Hepatocyte (in vitro differentiated cells): ENCODE results near the gene ARHGAP31. TPM values are rescaled to one million over a fixed set of nuclear protein-coding genes. Genes with fewer than 3 reads are reported as not detected.

Experiments
- DNase-seq: peaks from one replicate; pipeline ENCODE4 v3.0.0-alpha.2; 2016; ENCODE audit warnings: low spot score
- H2AFZ ChIP-seq: fragments of 200-600 bp; sonication (generic); 2 replicates; pipeline ENCODE4 v1.6.0; 2016; ENCODE audit warnings: antibody characterized with exemption, mild to moderate bottlenecking
- H3K27ac ChIP-seq: fragments of 200-600 bp; sonication (generic); 2 replicates; pipeline ENCODE4 v1.5.1; 2016; ENCODE audit warnings: mild to moderate bottlenecking
- H3K27me3 ChIP-seq: fragments of 200-600 bp; sonication (generic); 2 replicates; pipeline ENCODE4 v1.6.1; 2016
- H3K36me3 ChIP-seq: fragments of 200-600 bp; sonication (generic); replicated peaks from 2 replicates; pipeline ENCODE4 v1.5.1; 2016; ENCODE audit warnings: low read depth; ENCODE audit not compliant: insufficient read depth
- H3K4me1 ChIP-seq: fragments of 200-600 bp; sonication (generic); 2 replicates; pipeline ENCODE4 v1.5.1; 2016; ENCODE audit warnings: mild to moderate bottlenecking, moderate library complexity; ENCODE audit not compliant: insufficient read depth
- H3K4me2 ChIP-seq: fragments of 200-600 bp; sonication (generic); 2 replicates; pipeline ENCODE4 v1.6.0; 2016
- H3K4me3 ChIP-seq: fragments of 200-600 bp; sonication (generic); 2 replicates; pipeline ENCODE4 v1.5.1; 2016; ENCODE audit warnings: mild to moderate bottlenecking
- H3K79me2 ChIP-seq: fragments of 200-600 bp; sonication (generic); 2 replicates; pipeline ENCODE4 v1.6.0; 2017; ENCODE audit warnings: mild to moderate bottlenecking
- H3K9me2 ChIP-seq: fragments of 200-600 bp; sonication (generic); replicated peaks from 2 replicates; pipeline ENCODE4 v1.6.0; 2017; ENCODE audit warnings: mild to moderate bottlenecking; ENCODE audit not compliant: insufficient read depth
- H3K9me3 ChIP-seq: fragments of 200-600 bp; sonication (generic); 2 replicates; pipeline ENCODE4 v1.5.1; 2016; ENCODE audit warnings: low read depth, mild to moderate bottlenecking
- H4K20me1 ChIP-seq: fragments of 200-600 bp; sonication (generic); 2 replicates; pipeline ENCODE4 v1.6.0; 2016; ENCODE audit warnings: mild to moderate bottlenecking; ENCODE audit not compliant: insufficient read depth, poor library complexity, severe bottlenecking
- EZH2 ChIP-seq: fragments of 200-600 bp; sonication (generic); IDR thresholded peaks from 2 replicates; pipeline ENCODE4 v1.6.1; 2016; ENCODE audit warnings: antibody characterized with exemption, mild to moderate bottlenecking, borderline replicate concordance
- EZH2phosphoT487 ChIP-seq: fragments of 200-600 bp; sonication (generic); IDR thresholded peaks from one replicate; pipeline ENCODE4 v1.6.1; 2018; ENCODE audit warnings: antibody characterized with exemption, mild to moderate bottlenecking, low read depth, moderate library complexity; ENCODE audit not compliant: unreplicated experiment, severe bottlenecking
- WGBS: methylation state at CpG from one replicate; pipeline ENCODE4 v1.1.6; 2016; ENCODE audit warnings: low lambda C conversion rate; ENCODE audit errors: missing lambda C conversion rate; 5-methylcytosine and 5-hydroxymethylcytosine counted together
- polyA plus RNA-seq: library from polyadenylated mRNA; unstranded; fragments of >200 nt; fragmentation: Nextera tagmentation; extraction: Ambion mirVana; gene quantifications from 2 replicates; pipeline ENCODE4 v1.2.1, GENCODE V29; 2016
- total RNA-seq: library from RNA; depleted of rRNA; stranded (reverse); fragments of >200 nt; gene quantifications from 2 replicates; pipeline ENCODE4 v1.2.3, GENCODE V29; 2014
- TF ChIP-seq, protein P1 (sequence below): fragments of 200-600 bp; sonication (generic); IDR thresholded peaks from 2 replicates; pipeline ENCODE4 v1.5.1; 2016; ENCODE audit warnings: antibody characterized with exemption, mild to moderate bottlenecking; ENCODE audit not compliant: poor library complexity

ARHGAP31 gene
- total and polyA plus RNA-seq, 2 experiments from 2014 or later: 2.9 to 7.3 TPM

DNA sequence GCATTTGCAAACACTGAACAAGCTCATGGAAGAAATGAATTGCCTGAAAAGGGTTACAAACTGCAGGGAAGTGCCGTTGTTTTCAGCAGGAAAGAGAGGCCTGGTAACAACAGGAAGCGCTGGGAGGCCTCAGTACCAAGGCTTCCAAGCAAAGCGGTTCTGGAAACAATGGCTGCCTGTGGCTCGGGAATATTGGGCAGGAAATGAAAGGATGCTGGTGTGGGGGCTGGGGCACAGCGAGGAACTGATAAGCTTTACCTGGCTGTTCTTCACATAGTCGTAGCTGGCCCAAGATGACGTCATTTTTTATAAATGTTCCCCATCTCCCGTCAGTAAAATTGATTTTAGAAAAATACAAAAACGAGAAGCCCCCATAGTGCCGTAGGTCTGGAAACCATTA lies 55.9 kb downstream of the ARHGAP31 start:
- H3K4me3 ChIP-seq: no peak overlapping the region
- H3K4me2 ChIP-seq: no peak overlapping the region
- H3K79me2 ChIP-seq: no peaks in the 10 kb centered on the region
- no peak for DNase-seq
- peak overlapping the region; percentile 26 for H3K27ac ChIP-seq
- H3K36me3 ChIP-seq: no peaks in the 10 kb centered on the region
- peaks cover 26% of the 10 kb centered on the region for H3K4me1 ChIP-seq
- H4K20me1 ChIP-seq: no peaks in the 10 kb centered on the region
- H3K27me3 ChIP-seq: no peaks in the 10 kb centered on the region
- H2AFZ ChIP-seq: peak overlapping the region; percentile 2
- no peak for TF ChIP-seq EZH2phosphoT487
- no peak for TF ChIP-seq EZH2
- TF ChIP-seq, protein P1, sequence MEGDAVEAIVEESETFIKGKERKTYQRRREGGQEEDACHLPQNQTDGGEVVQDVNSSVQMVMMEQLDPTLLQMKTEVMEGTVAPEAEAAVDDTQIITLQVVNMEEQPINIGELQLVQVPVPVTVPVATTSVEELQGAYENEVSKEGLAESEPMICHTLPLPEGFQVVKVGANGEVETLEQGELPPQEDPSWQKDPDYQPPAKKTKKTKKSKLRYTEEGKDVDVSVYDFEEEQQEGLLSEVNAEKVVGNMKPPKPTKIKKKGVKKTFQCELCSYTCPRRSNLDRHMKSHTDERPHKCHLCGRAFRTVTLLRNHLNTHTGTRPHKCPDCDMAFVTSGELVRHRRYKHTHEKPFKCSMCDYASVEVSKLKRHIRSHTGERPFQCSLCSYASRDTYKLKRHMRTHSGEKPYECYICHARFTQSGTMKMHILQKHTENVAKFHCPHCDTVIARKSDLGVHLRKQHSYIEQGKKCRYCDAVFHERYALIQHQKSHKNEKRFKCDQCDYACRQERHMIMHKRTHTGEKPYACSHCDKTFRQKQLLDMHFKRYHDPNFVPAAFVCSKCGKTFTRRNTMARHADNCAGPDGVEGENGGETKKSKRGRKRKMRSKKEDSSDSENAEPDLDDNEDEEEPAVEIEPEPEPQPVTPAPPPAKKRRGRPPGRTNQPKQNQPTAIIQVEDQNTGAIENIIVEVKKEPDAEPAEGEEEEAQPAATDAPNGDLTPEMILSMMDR: no peak
- 32% methylated on average over 10 of the region's 10 CpGs for WGBS
- no peaks in the 10 kb centered on the region for H3K9me3 ChIP-seq
- H3K9me2 ChIP-seq: no peaks in the 10 kb centered on the region

DNA sequence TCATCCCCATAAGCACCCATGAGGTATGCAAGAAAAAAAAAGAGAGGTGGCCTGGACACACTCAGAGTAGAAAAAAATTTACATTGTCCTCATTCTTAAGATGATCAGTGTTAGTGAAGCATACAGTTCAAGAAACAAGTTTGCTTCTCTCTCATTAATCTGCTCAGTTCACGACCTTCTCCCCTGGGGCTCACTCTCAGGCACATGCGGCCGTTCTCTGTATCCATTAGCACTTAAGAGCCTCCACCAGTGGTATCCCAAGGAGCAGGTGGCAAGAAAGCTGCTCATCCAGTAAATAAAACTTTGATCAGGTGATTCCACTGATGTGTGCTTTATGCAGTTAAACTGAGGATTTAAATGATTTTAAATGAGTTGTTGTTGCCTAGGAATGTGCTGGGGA lies 57.4 kb downstream of the ARHGAP31 start:
- H3K27me3 ChIP-seq: no peaks in the 10 kb centered on the region
- 73% methylated on average over 3 of the region's 3 CpGs for WGBS
- no peak overlapping the region for H3K27ac ChIP-seq
- peaks cover 19% of the 10 kb centered on the region for H3K4me1 ChIP-seq
- DNase-seq: no peak
- no peak overlapping the region for H3K4me3 ChIP-seq
- no peak overlapping the region for H2AFZ ChIP-seq
- no peaks in the 10 kb centered on the region for H3K9me3 ChIP-seq
- H4K20me1 ChIP-seq: no peaks in the 10 kb centered on the region
- H3K79me2 ChIP-seq: no peaks in the 10 kb centered on the region
- no peaks in the 10 kb centered on the region for H3K9me2 ChIP-seq
- TF ChIP-seq, protein P1: no peak
- TF ChIP-seq EZH2: no peak
- no peak for TF ChIP-seq EZH2phosphoT487
- no peak overlapping the region for H3K4me2 ChIP-seq
- no peaks in the 10 kb centered on the region for H3K36me3 ChIP-seq

DNA sequence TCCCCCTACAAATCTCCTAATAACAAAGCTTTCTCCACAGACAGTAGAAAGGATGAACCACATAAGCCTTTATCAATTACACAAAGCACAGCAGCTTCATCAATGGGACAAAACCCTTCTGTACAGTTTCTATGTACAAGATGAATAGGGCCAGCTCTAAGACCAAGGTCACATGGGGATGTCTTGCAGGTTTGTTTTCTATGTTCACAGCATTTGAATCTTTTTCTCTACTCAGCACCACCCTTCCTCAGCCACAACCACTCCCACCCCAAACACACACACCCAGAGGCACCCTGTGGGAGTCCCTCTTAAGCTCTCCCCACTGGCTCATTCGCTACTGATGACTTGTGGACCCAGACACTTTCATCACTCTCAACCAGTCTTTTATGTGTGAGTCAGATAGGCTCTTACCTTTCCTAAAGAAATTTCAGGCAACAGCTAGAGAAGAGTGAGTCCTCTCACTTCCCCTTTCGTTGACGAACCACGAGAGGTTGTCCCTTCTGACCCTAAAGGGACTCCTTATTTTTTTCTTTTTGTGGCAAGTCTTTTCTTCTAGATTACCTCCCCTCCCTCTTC lies 57.9 kb downstream of the ARHGAP31 start:
- peak overlapping the region; percentile 42 for H3K4me2 ChIP-seq
- no peak overlapping the region for H3K4me3 ChIP-seq
- 86% methylated on average over 4 of the region's 4 CpGs for WGBS
- no peaks in the 10 kb centered on the region for H4K20me1 ChIP-seq
- peaks cover 22% of the 10 kb centered on the region for H3K4me1 ChIP-seq
- no peaks in the 10 kb centered on the region for H3K27me3 ChIP-seq
- no peak overlapping the region for H2AFZ ChIP-seq
- peak overlapping the region; percentile 61 for H3K27ac ChIP-seq
- H3K9me3 ChIP-seq: no peaks in the 10 kb centered on the region
- no peaks in the 10 kb centered on the region for H3K36me3 ChIP-seq
- no peak for DNase-seq
- TF ChIP-seq EZH2 (no peak), EZH2phosphoT487 (no peak)
- TF ChIP-seq, protein P1: no peak
- H3K79me2 ChIP-seq: no peaks in the 10 kb centered on the region
- H3K9me2 ChIP-seq: no peaks in the 10 kb centered on the region
